HUDEP-2 (cell line): ENCODE measurements around the gene SFTA2.
"Not testable (repeated sequence)": the region's sequence is repeated elsewhere in the genome, so short reads cannot be mapped to it uniquely, and the experiment has no call there.

Experiments
- DNase-seq, 76 experiments: peaks; one replicate each; lab custom pipeline; 2025; ENCODE audit not compliant: unreplicated experiment in 76 of 76; lab: John Stamatoyannopoulos, UW

Gene SFTA2

DNA sequence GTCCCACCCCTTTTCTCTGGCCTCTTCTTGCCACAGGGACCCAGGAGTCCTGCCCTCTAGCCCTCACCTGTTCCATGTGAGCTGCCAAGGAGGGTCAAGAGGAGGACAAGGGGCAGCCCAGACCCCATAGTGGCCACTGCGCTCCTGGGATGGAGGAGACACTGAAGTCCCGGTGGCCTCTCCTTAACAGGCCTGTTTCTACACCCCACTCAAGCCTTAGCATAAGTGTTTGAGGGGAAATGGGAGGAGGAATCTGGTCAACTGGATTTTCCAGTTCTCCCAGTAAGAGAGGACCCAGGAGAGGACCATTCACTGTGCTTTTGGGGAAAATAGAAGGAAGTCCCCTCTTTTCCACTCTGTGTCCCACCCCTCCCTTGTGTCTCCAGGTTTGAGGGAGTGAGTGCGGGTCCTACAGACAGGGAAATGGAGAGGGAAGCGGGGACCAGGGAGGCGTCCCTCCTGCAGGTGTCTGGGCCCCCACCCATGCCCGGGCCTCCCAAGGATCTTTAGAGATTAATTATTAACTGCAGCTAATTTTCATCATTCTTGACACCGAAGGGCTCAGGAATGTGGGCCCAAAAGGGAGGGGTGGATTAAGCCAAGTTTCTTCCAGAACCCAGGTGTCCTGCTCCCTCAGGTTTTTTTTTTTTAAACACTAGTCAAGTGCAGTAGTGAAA lies at the start of gene SFTA2:
Gene SFTA2, minus strand, starts transcription at position 202 of the 677 bp plus-strand sequence. Its CDS starts 74 bp downstream, at position 128.
- no peak for DNase-seq

DNA sequence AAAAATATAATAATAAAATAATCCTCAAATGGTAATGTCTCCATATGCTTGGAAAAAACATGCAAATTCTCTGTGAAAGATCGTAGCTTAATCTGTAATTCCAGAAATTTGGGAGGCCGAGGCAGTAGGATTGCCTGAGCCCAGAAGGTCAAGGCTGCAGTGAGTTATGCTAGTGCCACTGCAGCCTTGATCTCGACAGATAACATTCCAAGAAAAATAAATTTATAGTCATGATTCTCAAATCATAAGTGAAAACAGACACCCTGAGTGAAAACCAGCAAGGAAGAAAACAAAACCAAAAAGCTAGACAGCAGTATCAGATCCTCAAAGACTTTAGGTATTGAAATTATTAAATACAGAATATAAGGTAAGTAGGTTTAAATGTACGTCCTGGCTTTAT lies 47.7 kb upstream of the SFTA2 start:
- DNase-seq, result no peak

- DNase-seq, result no peak
Observed at GRCh38 chr6:30979141-30979540, 47.2 kb upstream of the SFTA2 start.

DNA sequence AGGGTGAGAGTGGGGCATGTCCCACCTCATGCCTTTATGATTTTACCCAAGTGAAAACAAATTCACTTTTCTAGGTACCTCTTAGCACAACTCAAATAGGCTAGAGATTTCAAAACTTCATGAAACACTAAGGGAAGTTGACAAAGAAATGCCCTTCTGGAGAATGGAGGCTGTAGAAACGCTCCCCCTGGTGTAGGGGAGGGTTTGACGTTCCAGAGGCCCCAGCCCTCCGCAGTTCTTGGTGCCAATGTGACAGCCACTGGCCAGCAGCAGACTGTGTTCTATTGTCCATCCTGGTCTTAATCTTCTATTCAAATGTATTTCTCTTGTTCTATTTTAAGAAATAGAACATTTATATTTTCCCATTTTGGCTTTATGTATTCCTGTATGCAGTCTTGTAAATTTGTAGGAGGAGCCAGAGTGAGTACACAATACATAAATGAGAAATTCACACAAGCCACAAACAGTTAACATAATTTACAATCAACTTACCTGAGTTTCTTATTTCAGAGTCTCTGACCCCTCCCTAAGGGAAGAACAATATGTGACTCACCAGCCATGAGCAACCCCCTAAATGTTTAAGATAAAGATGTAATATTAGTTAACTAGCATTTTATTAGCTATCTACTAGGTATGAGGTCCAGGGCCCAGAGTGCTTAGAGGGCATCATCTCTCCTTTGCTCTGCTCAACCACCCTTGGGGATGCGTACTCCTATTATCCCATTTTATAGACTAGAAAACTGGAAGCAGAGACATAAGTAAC lies 42.7 kb upstream of the SFTA2 start:
- no peak for DNase-seq

GRCh38 chr6:30972816-30973215 lies 40.8 kb upstream of the SFTA2 start:
- DNase-seq, result no peak

GRCh38 chr6:30970946-30971345 lies 39.0 kb upstream of the SFTA2 start:
- no peak for DNase-seq

DNA sequence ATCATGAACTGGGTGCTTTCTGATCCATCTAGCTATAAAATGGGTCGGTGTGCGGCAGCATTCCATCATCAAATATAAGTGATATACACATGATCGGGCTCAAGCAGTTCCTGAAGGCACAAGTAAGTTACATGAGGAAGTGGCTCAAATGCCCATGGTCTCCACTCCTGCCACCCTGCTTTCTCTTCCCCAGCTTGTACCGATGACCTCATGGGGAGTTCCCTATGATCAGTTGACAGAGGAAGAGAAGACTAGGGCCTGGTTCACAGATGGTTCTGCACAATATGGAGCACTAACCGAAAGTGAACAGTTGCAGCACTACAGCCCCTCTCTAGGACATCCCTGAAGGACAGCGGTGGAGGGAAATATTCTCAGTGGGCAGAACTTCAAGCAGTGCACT lies 37.2 kb upstream of the SFTA2 start:
- DNase-seq, result not testable (repeated sequence)

- DNase-seq, result no peak
Observed at GRCh38 chr6:30966154-30966553, 34.2 kb upstream of the SFTA2 start.

DNA sequence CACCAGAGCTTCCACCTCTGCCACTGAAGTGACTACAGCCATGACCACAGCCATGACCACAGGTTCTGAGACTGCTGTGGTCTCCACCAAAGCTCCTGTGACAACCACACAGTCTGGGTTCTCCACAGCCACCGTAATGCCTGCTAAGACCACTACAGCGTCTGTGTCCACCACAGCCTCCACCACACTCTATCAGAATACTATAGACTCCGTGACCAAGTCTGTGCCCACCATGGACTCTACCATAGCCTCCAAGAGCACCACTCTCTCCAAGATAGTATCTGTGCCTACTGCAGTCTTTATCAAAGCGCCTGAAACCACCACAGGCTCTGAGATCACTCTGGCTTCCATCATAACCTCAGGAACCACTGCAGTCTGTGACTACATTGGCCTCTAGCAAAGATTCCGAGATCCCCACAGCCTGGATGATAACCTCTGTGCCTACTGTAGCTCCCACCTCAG lies 33.2 kb upstream of the SFTA2 start:
- no peak for DNase-seq

DNA sequence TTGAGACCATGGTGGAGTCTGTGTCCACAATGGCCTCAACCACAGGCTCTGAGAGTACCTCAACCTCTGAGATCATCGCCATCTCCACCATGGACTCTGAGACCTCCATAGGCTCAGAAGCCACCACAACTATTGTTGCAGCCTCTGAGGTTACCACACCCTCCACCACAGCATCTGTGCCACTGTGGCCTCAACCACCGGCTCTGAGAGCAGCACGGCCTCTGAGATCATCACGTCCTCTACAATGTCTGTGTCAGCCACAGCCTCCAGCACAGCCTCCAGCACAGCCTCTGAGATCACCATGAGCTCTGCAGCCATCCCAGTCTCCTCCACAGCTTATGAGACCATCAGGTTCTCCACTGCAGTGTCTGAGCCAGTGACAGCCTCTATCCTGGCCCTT lies 32.1 kb upstream of the SFTA2 start:
- DNase-seq, result no peak

GRCh38 chr6:30963641-30964040 lies 31.7 kb upstream of the SFTA2 start:
- DNase-seq, result no peak

GRCh38 chr6:30962716-30963115 lies 30.7 kb upstream of the SFTA2 start:
- no peak for DNase-seq

GRCh38 chr6:30960907-30961673 lies 29.1 kb upstream of the SFTA2 start:
- no peak for DNase-seq

DNA sequence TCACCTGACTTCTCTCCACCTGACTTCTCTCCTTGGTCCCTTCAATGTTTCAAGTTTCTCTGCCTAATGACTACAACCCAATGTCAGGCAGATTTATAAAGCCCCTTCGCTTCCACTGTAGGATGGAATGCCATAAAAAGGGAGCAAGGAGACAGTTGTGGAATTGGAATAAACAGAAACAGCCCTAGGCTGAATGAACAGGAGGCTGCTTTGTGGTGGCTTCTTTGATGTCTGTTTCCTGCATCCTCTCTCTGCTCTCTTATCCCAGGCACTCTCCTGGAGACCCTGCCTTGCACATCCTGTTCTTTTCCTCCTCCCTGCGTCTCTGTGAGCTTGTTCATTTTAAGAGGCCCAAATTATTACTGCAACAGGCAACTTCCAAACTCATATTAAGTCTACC lies 25.7 kb upstream of the SFTA2 start:
- no peak for DNase-seq

- peak in 56 of 76 experiments; percentile 10 to 72 (median 34) for DNase-seq
Observed at GRCh38 chr6:30955367-30956042, 23.5 kb upstream of the SFTA2 start.

DNA sequence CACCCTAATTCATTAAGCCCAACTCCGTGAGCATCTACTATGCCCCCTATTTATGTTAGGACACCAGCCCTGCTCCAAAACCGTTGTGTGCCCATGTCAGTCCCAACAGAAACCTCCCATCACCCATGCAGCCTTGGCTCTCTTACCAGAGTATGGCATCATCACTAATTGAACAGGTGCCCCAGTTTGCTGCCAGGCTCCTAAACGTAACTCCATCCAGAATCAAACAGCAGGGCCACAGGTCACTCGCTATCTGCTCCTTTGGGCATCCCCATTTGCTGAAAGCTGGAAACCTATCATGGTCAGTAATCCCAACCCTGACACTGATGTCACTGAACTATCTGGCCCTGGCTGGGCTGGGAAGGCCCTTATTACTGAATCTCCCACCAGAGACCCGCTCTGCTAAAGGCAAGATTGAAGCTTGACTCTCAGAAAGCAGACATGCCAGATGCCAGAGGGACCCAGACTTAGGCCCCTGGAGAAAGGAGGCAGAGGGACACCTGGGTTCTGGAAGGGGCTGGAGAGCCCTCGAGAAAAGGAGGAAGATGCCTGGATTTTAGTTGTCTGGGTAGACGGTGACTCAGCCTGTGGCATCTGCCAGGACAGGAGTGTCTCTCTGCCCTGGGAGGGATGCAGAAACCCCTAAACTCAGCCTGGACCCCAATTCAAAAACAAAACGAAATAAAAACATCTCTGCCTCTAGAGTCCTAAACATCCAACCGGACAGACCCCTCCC lies 22.8 kb upstream of the SFTA2 start:
- no peak for DNase-seq

DNA sequence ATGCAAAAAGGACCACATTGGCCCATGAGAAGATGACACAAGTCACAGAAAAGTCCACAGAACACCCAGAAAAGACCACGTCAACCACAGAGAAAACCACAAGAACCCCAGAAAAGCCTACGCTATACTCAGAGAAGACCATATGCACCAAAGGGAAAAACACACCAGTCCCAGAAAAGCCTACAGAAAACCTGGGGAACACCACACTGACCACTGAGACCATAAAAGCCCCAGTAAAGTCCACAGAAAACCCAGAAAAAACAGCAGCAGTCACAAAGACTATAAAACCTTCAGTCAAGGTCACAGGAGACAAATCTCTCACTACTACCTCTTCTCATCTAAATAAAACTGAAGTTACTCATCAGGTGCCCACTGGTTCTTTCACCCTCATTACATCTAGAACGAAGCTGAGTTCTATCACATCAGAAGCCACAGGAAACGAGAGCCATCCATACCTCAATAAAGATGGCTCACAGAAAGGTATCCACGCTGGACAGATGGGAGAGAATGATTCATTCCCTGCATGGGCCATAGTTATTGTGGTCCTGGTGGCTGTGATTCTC lies 20.0 kb upstream of the SFTA2 start:
- DNase-seq, result no peak

DNA sequence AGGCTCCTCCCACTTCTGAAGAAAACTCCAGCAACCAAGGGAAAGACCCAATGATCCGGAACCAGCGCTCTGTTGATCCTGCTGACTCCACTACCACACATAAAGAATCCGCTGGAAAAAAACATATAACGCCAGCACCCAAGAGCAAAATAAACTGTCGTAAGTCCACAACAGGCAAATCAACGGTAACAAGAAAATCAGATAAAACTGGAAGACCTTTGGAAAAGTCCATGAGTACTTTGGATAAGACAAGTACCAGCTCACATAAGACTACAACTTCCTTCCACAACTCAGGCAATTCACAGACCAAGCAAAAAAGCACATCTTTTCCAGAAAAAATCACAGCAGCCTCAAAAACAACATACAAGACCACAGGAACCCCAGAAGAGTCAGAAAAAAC lies 16.8 kb upstream of the SFTA2 start:
- no peak for DNase-seq

- DNase-seq, result no peak
Observed at GRCh38 chr6:30947231-30947630, 15.3 kb upstream of the SFTA2 start.

- DNase-seq, result no peak
Observed at GRCh38 chr6:30945281-30945680, 13.3 kb upstream of the SFTA2 start.
